GM18861 (cell line): ENCODE results near the gene TBCK.
"Not testable (repeated sequence)": the region's sequence is repeated elsewhere in the genome, so short reads cannot be mapped to it uniquely, and the experiment has no call there.

Experiments used
- ATAC-seq: cut with Tn5 transposase; IDR thresholded peaks from one replicate; pipeline ENCODE4 v1.9.1; 2021; ENCODE audit not compliant: unreplicated experiment

The TBCK gene

DNA sequence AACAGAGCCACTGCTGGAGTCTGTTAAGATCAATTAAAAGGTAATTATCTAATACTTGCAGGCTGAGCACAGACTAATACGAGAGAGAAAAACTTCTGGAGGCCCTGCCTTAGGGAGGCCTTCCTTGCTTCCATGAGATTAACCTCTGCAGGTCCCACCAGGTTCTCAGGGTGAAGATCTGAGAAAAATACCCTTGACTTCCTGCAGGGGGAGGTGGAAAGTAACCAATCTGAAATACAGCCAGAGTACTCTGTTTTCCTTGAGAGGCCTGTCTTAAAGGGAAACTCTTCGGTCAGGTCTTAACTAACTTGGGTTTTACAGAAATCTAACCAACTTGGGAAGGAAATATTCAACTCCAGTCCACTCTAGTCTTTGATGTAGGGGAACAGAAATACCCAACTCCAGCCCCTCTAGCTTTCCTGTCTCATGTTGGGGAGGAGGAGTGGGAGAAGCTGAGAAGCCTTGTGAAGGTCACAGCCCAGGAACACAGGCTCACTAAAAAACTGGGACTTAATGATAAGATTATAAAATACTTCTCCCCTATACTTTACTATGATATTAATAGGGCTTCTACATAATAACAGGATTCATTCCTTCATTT, 77.1 kb downstream of the TBCK start:
- peak; percentile 81 for ATAC-seq

DNA sequence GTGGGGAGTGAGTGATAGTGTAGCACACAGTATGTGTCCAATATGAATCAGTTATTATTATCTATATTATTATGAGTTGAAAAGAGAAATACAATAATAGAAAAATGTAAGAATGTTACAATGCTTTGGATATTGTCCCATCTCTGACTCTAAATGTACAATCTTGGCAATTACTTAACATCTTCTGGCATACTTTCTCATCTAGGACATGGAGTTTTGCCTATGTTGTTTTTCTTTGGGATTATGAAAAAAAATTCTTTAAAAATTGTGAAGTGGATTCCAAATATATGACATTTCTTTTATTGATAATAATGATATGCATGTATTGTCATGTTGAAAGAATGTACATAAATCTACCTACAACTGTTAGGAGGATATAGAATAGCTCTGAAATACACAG, 84.1 kb downstream of the TBCK start:
- no peak for ATAC-seq

GRCh38 chr4:106222548-106222947, 93.5 kb downstream of the TBCK start:
- ATAC-seq, result no peak

DNA sequence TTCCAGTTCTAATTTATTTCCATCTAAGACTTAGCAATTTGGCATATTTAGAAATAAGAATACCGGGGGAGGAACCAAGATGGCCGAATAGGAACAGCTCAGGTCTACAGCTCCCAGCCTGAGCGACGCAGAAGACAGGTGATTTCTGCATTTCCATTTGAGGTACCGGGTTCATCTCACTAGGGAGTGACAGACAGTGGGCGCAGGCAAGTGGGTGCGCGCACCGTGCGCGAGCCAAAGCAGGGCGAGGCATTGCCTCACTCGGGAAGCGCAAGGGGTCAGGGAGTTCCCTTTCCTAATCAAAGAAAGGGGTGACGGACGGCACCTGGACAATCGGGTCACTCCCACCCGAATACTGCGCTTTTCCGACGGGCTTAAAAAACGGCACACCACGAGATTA, 102.7 kb downstream of the TBCK start:
- not testable (repeated sequence) for ATAC-seq

DNA sequence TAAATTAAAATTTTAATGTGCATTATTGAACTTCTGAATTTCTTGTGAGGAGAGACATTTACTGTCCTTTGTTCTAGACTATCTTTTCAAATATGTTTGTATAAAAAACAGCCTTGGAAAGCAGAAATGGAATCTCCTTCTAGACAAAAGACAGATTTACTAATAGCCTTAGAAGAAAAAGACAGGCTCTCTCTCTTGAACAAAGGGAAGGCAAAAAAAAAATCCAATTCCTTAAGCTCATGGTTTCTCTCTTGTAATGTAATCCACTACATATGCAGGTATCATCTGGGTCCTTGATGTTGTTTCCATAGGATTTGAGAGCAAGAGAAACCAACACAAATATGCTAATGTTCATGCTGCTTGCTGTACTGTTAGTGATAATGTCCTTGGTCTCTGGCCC, 106.0 kb downstream of the TBCK start:
- ATAC-seq, result no peak

- ATAC-seq, result no peak
Observed at GRCh38 chr4:106208481-106209460, 107.2 kb downstream of the TBCK start.

DNA sequence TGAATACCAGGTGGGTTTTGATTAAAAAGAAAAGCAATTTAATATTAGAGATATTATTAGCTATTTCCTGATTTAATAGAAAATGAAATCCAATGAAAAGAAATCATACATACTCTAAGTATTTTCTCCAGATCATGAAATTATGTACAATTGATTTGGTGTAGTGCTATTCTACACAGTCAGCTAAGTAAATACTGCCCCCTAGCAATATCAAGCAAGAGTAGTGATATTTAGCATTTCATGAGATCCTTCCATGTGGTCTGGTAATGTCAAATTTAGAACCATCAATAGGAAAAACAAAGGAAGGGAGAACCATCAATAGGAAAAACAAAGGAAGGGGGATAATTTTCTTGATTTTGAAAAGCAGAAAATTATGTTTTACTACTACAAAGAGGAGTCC, 114.6 kb downstream of the TBCK start:
- no peak for ATAC-seq

DNA sequence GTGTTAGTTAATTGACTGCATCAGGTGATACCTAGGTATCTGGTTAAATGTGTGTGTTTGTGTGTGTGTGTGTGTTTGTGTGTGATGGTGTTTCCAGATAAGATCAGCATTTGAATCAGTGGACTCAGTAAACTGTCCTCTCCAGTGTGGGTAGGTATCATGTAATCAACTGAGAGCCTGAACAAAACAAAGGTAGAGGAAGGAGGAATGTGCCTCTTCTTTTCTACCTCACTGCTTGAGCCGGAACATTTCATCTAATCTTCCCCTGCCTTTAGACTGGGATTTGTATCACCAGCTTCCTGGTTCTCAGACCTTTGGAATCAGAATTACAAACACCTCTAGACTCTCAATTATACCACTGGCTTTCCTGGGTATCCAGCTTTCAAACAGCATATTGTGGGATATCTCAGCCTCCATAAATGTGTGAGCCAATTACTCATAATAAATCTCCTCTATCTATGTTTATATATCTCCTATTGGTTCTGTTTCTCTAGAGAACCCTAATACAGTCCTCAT, 120.5 kb downstream of the TBCK start:
- ATAC-seq, result no peak

- no peak for ATAC-seq
Observed at GRCh38 chr4:106194801-106195200, 121.2 kb downstream of the TBCK start.

DNA sequence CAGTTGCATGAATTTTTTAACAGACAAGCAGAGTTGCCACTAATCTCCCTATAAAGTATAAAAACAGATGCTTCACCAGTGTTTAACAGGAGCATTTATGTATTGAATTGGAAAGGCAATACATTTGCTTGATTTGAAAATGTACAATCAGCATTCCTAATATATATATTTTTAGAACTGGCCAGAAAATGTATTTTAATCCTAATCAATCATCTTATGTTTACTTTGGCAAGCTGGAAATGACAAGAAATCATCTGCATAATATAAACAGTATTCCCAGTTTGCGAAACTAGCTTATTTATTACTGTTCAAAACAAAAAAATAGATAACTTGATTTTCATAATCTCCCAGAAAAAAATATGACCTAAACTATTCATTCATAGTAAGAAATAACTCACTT, 123.9 kb downstream of the TBCK start:
- ATAC-seq, result no peak

- no peak for ATAC-seq
Observed at GRCh38 chr4:106186201-106186600, 129.8 kb downstream of the TBCK start.

DNA sequence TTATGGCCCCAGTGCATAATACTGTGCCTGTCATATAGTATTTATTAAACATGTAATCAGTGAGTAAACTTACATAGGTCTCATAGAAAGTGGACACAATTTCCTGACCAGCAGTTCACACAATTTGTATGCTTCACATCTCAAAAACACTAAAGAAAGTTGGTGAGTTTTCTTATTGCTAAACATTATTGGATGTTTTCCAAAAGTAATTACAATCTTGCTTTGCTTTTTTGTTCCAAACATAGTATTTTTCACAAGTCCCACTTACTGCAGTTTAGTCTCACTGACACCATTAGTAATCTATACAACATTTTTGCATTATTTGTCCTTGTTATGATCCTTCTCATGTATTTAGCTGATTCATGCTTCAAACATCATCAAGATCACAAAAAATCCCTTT, 132.5 kb downstream of the TBCK start:
- ATAC-seq, result no peak

DNA sequence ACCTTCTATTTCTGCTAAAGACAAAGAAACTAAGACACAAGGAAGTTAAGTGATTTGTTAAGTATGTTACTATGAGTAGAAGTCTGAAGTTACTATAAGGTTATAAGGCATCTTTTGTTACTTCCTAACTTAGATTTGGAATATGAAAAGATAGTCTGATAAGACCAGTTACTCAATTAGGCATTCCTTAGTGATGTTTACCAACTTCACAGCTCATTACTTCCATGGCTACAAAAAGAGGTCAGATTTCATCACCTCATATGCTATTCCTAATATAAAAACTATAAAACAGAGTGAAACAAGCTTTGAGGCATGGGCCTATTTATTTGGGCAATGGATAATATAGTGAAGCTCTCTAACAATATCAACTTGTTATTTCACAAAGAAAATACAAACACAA, 143.1 kb downstream of the TBCK start:
- no peak for ATAC-seq

DNA sequence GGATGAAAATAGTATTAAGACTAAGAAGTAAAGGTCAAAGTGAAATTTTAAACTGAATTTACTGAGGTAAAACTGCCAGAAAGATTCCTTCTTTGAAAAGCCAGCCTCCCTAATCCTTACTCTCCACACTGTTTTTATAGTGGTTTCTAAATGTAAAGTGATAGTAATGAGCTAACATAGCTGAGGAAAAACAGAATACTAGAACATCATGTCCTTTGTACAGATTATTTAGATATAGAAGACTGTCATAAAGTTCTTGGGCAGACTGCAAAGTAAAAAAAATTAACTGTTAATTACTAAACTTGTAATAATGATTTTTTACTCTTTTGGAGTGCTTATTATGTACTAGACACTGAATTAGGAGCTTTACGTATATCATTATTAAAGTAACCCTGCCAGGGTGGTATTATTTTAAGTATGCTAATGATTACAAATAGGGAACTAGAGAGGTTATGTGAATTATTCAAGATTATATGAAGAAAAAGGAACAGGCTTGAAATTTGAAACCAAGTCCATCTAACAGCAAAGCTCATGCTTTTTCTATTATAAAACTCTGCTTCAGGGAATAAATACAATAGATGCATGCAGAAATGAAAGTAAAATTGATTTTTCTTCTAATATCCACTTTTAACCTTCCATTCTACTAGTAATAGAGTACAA, 150.5 kb downstream of the TBCK start:
- ATAC-seq, result no peak

DNA sequence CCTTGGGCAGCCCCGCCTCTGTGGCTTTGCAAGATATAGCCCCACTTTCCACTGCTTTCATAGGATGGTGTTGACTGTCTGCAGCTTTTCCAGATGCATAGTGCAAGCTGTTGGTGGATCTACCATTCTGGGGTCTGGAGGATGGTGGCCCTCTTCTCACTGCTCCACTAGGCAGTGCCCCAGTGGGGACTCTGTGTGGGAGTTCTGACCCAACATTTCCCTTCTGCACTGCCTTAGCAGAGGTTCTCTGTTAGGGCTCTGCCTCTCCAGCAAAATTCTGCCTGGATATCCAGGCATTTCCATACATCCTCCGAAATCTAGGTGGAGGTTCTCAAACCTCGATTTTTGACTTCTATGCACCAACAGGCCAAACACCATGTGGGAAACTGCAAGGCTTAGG, 153.7 kb downstream of the TBCK start:
- no peak for ATAC-seq

DNA sequence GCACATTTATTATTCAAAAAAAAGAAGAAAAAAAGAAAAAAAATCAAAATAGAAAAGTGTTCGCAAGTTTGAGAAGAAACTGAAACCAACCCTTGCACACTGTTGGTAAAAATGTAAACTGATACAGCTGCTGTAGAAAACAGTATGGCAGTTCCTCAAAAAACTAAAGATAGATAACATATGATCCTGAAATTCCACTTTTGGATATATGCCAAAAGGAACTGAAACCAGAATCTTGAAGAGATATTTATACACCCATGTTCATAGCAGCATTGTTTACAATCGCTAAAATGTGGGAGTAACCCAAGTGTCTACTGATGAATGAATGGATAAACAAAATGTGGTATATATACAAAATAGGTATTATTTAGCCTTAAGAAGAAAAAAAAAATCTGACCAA, 155.4 kb downstream of the TBCK start:
- ATAC-seq, result no peak

- no peak for ATAC-seq
Observed at GRCh38 chr4:106149911-106150310, 166.1 kb downstream of the TBCK start.

DNA sequence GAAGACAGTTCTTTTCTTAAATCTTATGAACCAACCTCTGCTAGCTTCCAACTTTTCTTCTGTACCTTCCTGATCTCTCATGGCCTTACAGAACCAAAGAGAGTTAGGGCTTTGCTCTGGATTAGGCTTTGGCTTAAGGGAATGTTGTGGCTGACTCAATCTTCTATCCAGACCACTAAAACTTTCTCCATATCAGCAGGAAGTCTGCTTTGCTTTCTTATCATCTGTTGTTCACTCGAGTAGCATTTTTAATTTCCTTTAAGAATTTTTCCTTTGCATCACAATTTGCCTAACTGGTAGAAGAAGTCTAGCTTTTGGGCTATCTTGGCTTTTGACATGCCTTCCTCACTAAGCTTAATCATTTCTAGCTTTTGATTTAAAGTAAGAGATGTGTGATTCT, 167.0 kb downstream of the TBCK start:
- no peak for ATAC-seq

DNA sequence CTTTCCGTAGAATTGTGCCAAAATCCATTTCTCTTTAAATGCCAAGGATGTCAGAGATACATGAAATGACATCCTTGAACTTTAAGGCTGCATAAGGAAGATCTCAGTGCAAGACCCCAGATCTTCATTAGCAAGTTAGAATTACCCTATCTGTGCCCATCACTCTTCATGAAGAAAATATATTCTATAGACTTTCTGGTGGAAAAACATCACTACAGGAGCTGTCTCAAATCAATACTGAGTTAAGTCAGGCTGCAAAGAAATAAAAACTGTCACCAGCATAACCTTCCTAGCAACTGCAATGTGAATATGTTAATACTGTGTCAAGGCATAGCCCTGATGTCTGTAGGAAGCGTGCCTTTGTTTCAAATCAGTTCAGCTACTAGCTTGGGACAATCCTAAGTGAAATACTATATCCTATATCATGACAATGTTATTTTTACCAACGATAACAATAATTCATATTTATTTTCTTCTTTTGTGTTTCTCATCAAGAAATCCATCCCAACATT, 173.3 kb downstream of the TBCK start:
- no peak for ATAC-seq

DNA sequence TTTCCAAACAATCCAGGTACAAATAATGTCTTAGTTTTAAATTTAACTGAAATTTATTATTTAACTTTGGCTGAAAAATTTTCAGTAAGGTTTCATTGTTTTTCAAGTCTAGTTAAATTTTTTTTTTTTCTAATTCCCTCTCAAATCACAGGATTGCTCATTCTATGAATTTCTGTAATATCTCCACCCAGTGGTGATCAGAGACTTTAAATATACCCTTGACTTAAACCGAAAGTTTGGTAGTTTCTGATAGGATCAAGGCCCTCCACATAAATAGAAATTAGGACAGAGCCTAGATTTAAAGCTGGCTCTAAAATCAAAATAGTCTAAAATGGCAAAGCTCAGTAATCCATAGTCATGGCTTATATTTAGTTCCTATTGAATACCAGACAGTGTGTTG, 175.4 kb downstream of the TBCK start:
- ATAC-seq, result no peak

- ATAC-seq, result no peak
Observed at GRCh38 chr4:106136777-106137331, 179.2 kb downstream of the TBCK start.
